Measurements from ENCODE around the gene SPATA6.

- TF ChIP-seq CTCF (IDR thresholded peaks at IDR 0.05; ENCODE audit: extremely low read depth in 1 of 2, insufficient read depth in 1 of 2, low read depth in 1 of 2, low read length in 2 of 2) (no peak), POLR2A (IDR thresholded peaks at IDR 0.05; ENCODE audit: low read depth, low read length) (no peak)
These were observed 75.8 kb downstream of the SPATA6 start for GRCh38 chr1:48396208-48396607.
